GM12878 (cell line): Measurements from ENCODE around the gene SLC4A8. TPM values are rescaled to one million over a fixed set of nuclear protein-coding genes. Genes with fewer than 3 reads are reported as not detected.
A peak's percentile ranks its signal among the peaks of the same experiment; 100 is the strongest.

Experiments
- ATAC-seq: fragments of 200-7000 bp; cut with Tn5 transposase; 3 replicates; pipeline ENCODE4 v1.9.1; 2020; ENCODE audit warnings: mild to moderate bottlenecking, moderate library complexity
- BruUV-seq: library from RNA; stranded (reverse); fragments of 400-500 nt; replicated peaks from 2 replicates; lab custom pipeline; 2021; lab: Mats Ljungman, UMichigan
- CTCF ChIA-PET: fragments of 300-600 bp; sonication (Branson Sonifier 250); formaldehyde crosslinking; extraction: SDS; loops from one replicate; lab custom pipeline; 2021; ENCODE audit warnings: inconsistent platforms; lab: Yijun Ruan, JAX
- POLR2A ChIA-PET: fragments of 350-600 bp; formaldehyde crosslinking; extraction: SDS; loops from one replicate; lab custom pipeline; 2021; ENCODE audit warnings: inconsistent platforms; lab: Charles Lee
- RAD21 ChIA-PET: fragments of 300-600 bp; sonication (Branson Sonifier 250); formaldehyde crosslinking; loops from one replicate; lab custom pipeline; 2023; ENCODE audit warnings: antibody characterized with exemption; ENCODE audit not compliant: unreplicated experiment; lab: Charles Lee
- SMC1A ChIA-PET: fragments of 300-600 bp; sonication (Branson Sonifier 250); formaldehyde crosslinking; loops from one replicate; lab custom pipeline; 2023; ENCODE audit not compliant: unreplicated experiment, uncharacterized antibody; lab: Charles Lee
- DNase-seq: peaks from one replicate; pipeline ENCODE4 v3.0.0-alpha.2; 2011; ENCODE audit warnings: low read depth, low spot score
- FAIRE-seq: peaks from 3 replicates; lab custom pipeline; 2011; peaks lifted over from hg19 to GRCh38; lab: Jason Lieb, UNC
- H2AFZ ChIP-seq: 2 replicates; pipeline ENCODE4 v1.6.0; 2011; ENCODE audit warnings: low read depth, low read length, control low read depth; ENCODE audit not compliant: control insufficient read depth
- H3K27ac ChIP-seq: 2 replicates; pipeline ENCODE4 v1.5.1; 2011; ENCODE audit warnings: control low read depth; ENCODE audit not compliant: control insufficient read depth, insufficient read depth
- H3K27me3 ChIP-seq, 2 experiments: replicated peaks in 1 of 2; 2 replicates each; pipeline versions ENCODE4 v1.6.0 to v1.6.1; 2011; ENCODE audit warnings: low read length in 1 of 2; ENCODE audit not compliant: control insufficient read depth in 2 of 2, insufficient read depth in 2 of 2
- H3K36me3 ChIP-seq, 2 experiments: 2 replicates each; pipeline ENCODE4 v1.5.1; 2011; ENCODE audit warnings: low read length in 1 of 2; ENCODE audit not compliant: control insufficient read depth in 2 of 2, insufficient read depth in 2 of 2
- H3K4me1 ChIP-seq: 2 replicates; pipeline ENCODE4 v1.6.1; 2011; ENCODE audit warnings: mild to moderate bottlenecking, low read length, moderate library complexity, mixed read lengths; ENCODE audit not compliant: control insufficient read depth, insufficient read depth
- H3K4me2 ChIP-seq: 2 replicates; pipeline ENCODE4 v1.6.0; 2011; ENCODE audit warnings: control low read depth; ENCODE audit not compliant: control insufficient read depth, insufficient read depth
- H3K4me3 ChIP-seq: fragments of 200-600 bp; sonication (generic); 2 replicates; pipeline ENCODE4 v1.5.1; 2016
- H3K79me2 ChIP-seq: 2 replicates; pipeline ENCODE4 v1.6.0; 2011; ENCODE audit warnings: low read length; ENCODE audit not compliant: control insufficient read depth, insufficient read depth
- H3K9ac ChIP-seq: 2 replicates; pipeline ENCODE4 v1.8.0; 2011; ENCODE audit warnings: low read length, control low read depth, mixed read lengths; ENCODE audit not compliant: control insufficient read depth, insufficient read depth
- H3K9me3 ChIP-seq: replicated peaks from 3 replicates; pipeline ENCODE4 v1.5.1; 2011; ENCODE audit warnings: mild to moderate bottlenecking, low read length; ENCODE audit not compliant: control insufficient read depth, insufficient read depth
- H4K20me1 ChIP-seq: 2 replicates; pipeline ENCODE4 v1.6.0; 2011; ENCODE audit not compliant: control insufficient read depth, insufficient read depth
- SPI1 ChIP-seq: IDR thresholded peaks from 2 replicates; pipeline ENCODE4 v1.6.1; 2011; ENCODE audit warnings: low read depth, mild to moderate bottlenecking, low read length, moderate library complexity, borderline replicate concordance; ENCODE audit not compliant: insufficient read depth
- SREBF2 ChIP-seq: IDR thresholded peaks from 2 replicates; pipeline ENCODE4 v1.6.1; 2012; ENCODE audit warnings: mild to moderate bottlenecking, low read length
- TCF3 ChIP-seq: IDR thresholded peaks from 2 replicates; pipeline ENCODE4 v1.6.1; 2012; ENCODE audit warnings: low read depth, mild to moderate bottlenecking, low read length, borderline replicate concordance; ENCODE audit not compliant: insufficient read depth
- WGBS: methylation state at CpG from one replicate; pipeline ENCODE4 v1.1.6; 2016; ENCODE audit warnings: low lambda C conversion rate; ENCODE audit not compliant: insufficient replicate concordance, insufficient coverage; ENCODE audit errors: missing lambda C conversion rate; 5-methylcytosine and 5-hydroxymethylcytosine counted together
- in situ Hi-C: fragments of 300-500 bp; cut with MboI; formaldehyde crosslinking; loops from 9 replicates; pipeline ENCODE4 v1.14.3; 2018; ENCODE audit warnings: mixed read lengths
- intact Hi-C: fragments of 100-400 bp; cut with micrococcal nuclease; formaldehyde crosslinking; loops from one replicate; pipeline ENCODE4 v1.14.2; 2022; ENCODE audit not compliant: unreplicated experiment
- polyA plus RNA-seq, 11 experiments: library from polyadenylated mRNA; depleted of rRNA in 4 of 11; unstranded in 6 of 11; stranded (reverse) in 5 of 11; fragments of >200 nt; fragmentation: Nextera tagmentation in 4 of 11; fragmentation: Illumina TruSeq in 1 of 11; extraction: Ambion mirVana in 4 of 11; extraction: Trizol in 1 of 11; gene quantifications; 1 replicate in 1 of 11; 2 replicates in 10 of 11; pipeline versions ENCODE4 v1.2.1 to v1.2.3, GENCODE V29; 2011 to 2016; ENCODE audit warnings: inconsistent platforms in 2 of 11, missing spikeins in 2 of 11, low read depth in 1 of 11
- total RNA-seq, 4 experiments: library from RNA; depleted of rRNA in 3 of 4; stranded (reverse); fragments of >200 nt in 3 of 4; fragmentation: Illumina TruSeq in 1 of 4; extraction: Trizol in 1 of 4; gene quantifications; 2 replicates each; pipeline versions ENCODE4 v1.2.1 to v1.2.3, GENCODE V29; 2013 to 2021
- TF ChIP-seq, protein P1 (sequence below): fragments of 450-650 bp; IDR thresholded peaks from 2 replicates; pipeline ENCODE4 v1.6.1; 2016; ENCODE audit warnings: mild to moderate bottlenecking, moderate library complexity, borderline replicate concordance
- TF ChIP-seq, protein P2 (sequence below): fragments of 450-650 bp; IDR thresholded peaks from 2 replicates; pipeline ENCODE4 v1.6.1; 2014; ENCODE audit warnings: mild to moderate bottlenecking

Gene SLC4A8
- total and polyA plus RNA-seq, 10 of the 15 experiments (the other 5 are each of a cell fraction or from before 2014, with no cell fraction given), result 1.4 to 7.7 (median 3.7) TPM

DNA sequence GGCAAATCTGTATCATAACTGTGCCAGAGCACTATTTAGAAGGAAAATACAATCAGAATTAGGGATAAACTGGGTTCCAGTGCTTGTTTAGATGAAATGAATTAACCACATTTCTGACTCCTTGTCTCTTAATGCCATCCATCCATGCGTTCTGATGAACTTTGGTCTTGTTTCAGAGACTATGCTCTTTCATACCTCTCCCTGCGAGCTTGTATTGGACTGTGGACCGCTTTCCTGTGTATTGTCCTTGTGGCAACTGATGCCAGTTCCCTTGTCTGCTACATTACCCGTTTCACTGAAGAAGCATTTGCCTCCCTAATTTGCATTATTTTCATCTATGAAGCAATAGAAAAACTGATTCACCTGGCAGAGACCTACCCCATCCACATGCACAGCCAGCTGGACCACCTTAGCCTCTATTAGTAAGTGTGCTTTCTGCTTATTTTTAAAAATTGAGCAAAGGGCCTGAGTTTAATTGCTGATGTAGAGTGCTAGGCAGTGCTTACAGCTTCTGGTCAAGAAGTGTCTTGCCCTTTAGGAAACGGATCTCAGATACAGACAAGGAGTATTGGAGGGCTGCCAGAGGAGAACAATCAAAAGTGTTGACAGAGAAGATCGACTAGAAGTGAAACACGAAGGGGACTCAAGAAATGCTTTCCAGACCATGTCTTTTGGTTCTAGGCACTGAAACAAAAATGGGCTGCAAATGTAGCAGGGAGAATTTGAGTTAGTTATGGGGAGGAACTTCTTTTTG lies 46.7 kb downstream of the SLC4A8 start (continued):
- TF ChIP-seq TCF3, result no peak
- no peak for TF ChIP-seq SREBF2
- TF ChIP-seq, protein P1, sequence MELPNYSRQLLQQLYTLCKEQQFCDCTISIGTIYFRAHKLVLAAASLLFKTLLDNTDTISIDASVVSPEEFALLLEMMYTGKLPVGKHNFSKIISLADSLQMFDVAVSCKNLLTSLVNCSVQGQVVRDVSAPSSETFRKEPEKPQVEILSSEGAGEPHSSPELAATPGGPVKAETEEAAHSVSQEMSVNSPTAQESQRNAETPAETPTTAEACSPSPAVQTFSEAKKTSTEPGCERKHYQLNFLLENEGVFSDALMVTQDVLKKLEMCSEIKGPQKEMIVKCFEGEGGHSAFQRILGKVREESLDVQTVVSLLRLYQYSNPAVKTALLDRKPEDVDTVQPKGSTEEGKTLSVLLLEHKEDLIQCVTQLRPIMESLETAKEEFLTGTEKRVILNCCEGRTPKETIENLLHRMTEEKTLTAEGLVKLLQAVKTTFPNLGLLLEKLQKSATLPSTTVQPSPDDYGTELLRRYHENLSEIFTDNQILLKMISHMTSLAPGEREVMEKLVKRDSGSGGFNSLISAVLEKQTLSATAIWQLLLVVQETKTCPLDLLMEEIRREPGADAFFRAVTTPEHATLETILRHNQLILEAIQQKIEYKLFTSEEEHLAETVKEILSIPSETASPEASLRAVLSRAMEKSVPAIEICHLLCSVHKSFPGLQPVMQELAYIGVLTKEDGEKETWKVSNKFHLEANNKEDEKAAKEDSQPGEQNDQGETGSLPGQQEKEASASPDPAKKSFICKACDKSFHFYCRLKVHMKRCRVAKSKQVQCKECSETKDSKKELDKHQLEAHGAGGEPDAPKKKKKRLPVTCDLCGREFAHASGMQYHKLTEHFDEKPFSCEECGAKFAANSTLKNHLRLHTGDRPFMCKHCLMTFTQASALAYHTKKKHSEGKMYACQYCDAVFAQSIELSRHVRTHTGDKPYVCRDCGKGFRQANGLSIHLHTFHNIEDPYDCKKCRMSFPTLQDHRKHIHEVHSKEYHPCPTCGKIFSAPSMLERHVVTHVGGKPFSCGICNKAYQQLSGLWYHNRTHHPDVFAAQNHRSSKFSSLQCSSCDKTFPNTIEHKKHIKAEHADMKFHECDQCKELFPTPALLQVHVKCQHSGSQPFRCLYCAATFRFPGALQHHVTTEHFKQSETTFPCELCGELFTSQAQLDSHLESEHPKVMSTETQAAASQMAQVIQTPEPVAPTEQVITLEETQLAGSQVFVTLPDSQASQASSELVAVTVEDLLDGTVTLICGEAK, result no peak

DNA sequence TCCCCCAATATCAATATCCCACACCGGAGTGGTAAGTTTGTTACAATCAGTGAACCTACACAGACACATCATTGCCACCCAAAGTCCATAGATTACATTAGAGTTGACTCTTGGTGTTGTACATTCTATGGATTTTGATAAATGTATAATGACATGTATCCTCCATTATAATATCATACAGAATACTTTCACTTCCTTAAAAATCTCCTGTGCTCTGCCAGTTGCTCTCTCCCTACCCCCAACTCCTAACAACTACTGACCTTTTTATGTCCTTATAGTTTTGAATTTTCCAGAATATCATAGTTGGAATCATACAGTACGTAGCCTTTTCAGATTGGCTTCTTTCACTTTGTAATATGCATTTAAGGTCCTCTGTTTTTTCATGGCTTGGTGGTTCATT lies 48.4 kb downstream of the SLC4A8 start:
- POLR2A ChIA-PET, result interaction anchor here (0.7 kb wide), 1 partner anchor 938 kb away, joined by 3 read pairs; no protein-coding TSS in a partner anchor
- no peak for ATAC-seq
- Histone ChIP-seq H4K20me1 (no peaks in the 10 kb centered on the region), H3K9ac (no peak overlapping the region), H3K79me2 (no peaks in the 10 kb centered on the region), H3K4me3 (no peak overlapping the region), H2AFZ (no peak overlapping the region), H3K4me1 (peaks cover 12% of the 10 kb centered on the region; the same call in 1 of the 2 replicates)
- no TSS peak for BruUV-seq
- SMC1A ChIA-PET, result no interaction called here
- intact Hi-C loops, result no loop called here
- peak; percentile 77 for TF ChIP-seq SPI1
- TF ChIP-seq, protein P2, sequence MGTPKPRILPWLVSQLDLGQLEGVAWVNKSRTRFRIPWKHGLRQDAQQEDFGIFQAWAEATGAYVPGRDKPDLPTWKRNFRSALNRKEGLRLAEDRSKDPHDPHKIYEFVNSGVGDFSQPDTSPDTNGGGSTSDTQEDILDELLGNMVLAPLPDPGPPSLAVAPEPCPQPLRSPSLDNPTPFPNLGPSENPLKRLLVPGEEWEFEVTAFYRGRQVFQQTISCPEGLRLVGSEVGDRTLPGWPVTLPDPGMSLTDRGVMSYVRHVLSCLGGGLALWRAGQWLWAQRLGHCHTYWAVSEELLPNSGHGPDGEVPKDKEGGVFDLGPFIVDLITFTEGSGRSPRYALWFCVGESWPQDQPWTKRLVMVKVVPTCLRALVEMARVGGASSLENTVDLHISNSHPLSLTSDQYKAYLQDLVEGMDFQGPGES, result no peak
- TF ChIP-seq, all 136 proteins: peak for 1
- H3K9me3 ChIP-seq, result no peaks in the 10 kb centered on the region
- no peaks in the 10 kb centered on the region for H3K36me3 ChIP-seq
- H3K27ac ChIP-seq, result no peak overlapping the region
- RAD21 ChIA-PET, result no interaction called here
- no peak for FAIRE-seq
- 65% methylated on average over 2 of the region's 2 CpGs for WGBS
- no peak for DNase-seq
- CTCF ChIA-PET, result no interaction called here
- no peaks in the 10 kb centered on the region for H3K27me3 ChIP-seq
- in situ Hi-C loops, result no loop called here
- no peak overlapping the region for H3K4me2 ChIP-seq
